ENCODE data around the gene PCSK5.

DNA sequence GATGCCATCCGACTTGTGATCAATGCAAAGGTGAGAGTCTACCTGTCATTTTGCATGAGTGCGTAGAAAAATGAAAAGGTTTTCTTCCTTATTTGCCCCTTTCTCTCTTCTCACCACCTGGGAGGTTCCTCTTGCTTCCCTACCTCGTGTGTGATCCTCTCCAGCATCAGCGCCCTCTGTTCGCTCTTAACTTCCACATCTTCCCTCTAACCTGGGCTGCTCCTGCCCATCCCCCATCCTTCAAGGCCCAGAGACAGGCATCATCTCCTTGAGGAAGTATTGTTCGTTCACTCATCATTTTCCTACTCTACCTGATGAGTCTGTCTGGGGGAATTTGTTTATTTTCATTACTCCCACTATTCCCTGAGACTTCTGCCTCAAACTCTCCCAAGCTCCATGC lies 447.9 kb downstream of the PCSK5 start:
- no peak for TF ChIP-seq CTCF (IDR thresholded peaks at IDR 0.05)
- TF ChIP-seq POLR2A (IDR thresholded peaks at IDR 0.05): no peak

Measured in adrenal gland (tissue), 5 donors.